Parathyroid adenoma (tissue), 2 donors: Measurements from ENCODE around the gene OR56B1.
"Not testable (repeated sequence)": the region's sequence is repeated elsewhere in the genome, so short reads cannot be mapped to it uniquely, and the experiment has no call there.

Experiments
- H2AFZ ChIP-seq: fragments of 300-600 bp; sonication (generic); one replicate; pipeline ENCODE4 v1.7.0; 2017; ENCODE audit warnings: antibody characterized with exemption, mild to moderate bottlenecking
- H3K27ac ChIP-seq: fragments of 300-600 bp; sonication (generic); one replicate; pipeline ENCODE4 v1.7.0; 2017
- H3K27me3 ChIP-seq: fragments of 300-600 bp; sonication (generic); one replicate; pipeline ENCODE4 v1.7.0; 2017; ENCODE audit warnings: low read length; ENCODE audit not compliant: control insufficient read depth, insufficient read depth
- H3K36me3 ChIP-seq: fragments of 300-600 bp; sonication (generic); one replicate; pipeline ENCODE4 v1.7.0; 2017; ENCODE audit warnings: low read length; ENCODE audit not compliant: control insufficient read depth, insufficient read depth
- H3K4me1 ChIP-seq: fragments of 300-600 bp; sonication (generic); one replicate; pipeline ENCODE4 v1.7.0; 2017; ENCODE audit warnings: control low read depth
- H3K4me2 ChIP-seq: fragments of 300-600 bp; sonication (generic); one replicate; pipeline ENCODE4 v1.7.0; 2017; ENCODE audit warnings: low read length
- H3K4me3 ChIP-seq: fragments of 300-600 bp; sonication (generic); one replicate; pipeline ENCODE4 v1.7.0; 2017; ENCODE audit warnings: low read depth, low read length
- H3K79me2 ChIP-seq: fragments of 300-600 bp; sonication (generic); one replicate; pipeline ENCODE4 v1.7.0; 2017; ENCODE audit warnings: control low read depth
- H3K9ac ChIP-seq: fragments of 300-600 bp; sonication (generic); one replicate; pipeline ENCODE4 v1.7.0; 2017; ENCODE audit warnings: mild to moderate bottlenecking
- H3K9me3 ChIP-seq: fragments of 300-600 bp; sonication (generic); one replicate; pipeline ENCODE4 v1.7.0; 2017; ENCODE audit warnings: low read length; ENCODE audit not compliant: control insufficient read depth
- TF ChIP-seq, protein P1 (sequence below): fragments of 300-600 bp; sonication (generic); IDR thresholded peaks from one replicate; pipeline ENCODE4 v1.7.0; 2017; ENCODE audit warnings: antibody characterized with exemption, mild to moderate bottlenecking
- donor health status: primary hyperparathyroidism.

Gene OR56B1

DNA sequence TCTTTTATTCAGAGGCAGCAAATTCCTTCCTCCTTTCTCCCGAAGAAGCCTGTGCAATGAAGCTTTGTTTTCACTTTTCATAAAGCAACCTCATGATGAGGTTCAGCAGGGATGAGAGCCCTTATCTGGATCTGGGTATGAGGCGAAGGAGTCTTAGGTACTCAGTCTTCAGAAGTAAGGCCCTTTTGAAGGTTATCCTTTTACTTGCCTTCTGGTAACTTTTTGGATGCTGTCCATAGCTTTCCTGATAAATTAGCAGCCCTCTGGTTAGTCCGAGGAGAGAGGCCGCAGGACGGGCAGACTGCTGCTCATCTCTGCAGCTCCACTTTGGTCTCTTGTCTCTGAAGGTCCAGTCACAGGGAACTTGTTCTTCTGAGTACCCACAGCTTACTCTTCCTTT lies 45.5 kb upstream of the OR56B1 start:
- no peaks in the 10 kb centered on the region for H3K36me3 ChIP-seq
- no peak overlapping the region for H2AFZ ChIP-seq
- TF ChIP-seq, protein P1, sequence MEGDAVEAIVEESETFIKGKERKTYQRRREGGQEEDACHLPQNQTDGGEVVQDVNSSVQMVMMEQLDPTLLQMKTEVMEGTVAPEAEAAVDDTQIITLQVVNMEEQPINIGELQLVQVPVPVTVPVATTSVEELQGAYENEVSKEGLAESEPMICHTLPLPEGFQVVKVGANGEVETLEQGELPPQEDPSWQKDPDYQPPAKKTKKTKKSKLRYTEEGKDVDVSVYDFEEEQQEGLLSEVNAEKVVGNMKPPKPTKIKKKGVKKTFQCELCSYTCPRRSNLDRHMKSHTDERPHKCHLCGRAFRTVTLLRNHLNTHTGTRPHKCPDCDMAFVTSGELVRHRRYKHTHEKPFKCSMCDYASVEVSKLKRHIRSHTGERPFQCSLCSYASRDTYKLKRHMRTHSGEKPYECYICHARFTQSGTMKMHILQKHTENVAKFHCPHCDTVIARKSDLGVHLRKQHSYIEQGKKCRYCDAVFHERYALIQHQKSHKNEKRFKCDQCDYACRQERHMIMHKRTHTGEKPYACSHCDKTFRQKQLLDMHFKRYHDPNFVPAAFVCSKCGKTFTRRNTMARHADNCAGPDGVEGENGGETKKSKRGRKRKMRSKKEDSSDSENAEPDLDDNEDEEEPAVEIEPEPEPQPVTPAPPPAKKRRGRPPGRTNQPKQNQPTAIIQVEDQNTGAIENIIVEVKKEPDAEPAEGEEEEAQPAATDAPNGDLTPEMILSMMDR, result no peak
- H3K4me2 ChIP-seq, result no peak overlapping the region
- no peaks in the 10 kb centered on the region for H3K27me3 ChIP-seq
- H3K27ac ChIP-seq, result peak overlapping the region; percentile 68
- H3K4me3 ChIP-seq, result peak overlapping the region; percentile 47
- no peak overlapping the region for H3K9ac ChIP-seq
- no peaks in the 10 kb centered on the region for H3K79me2 ChIP-seq
- H3K4me1 ChIP-seq, result no peaks in the 10 kb centered on the region
- H3K9me3 ChIP-seq, result no peaks in the 10 kb centered on the region

DNA sequence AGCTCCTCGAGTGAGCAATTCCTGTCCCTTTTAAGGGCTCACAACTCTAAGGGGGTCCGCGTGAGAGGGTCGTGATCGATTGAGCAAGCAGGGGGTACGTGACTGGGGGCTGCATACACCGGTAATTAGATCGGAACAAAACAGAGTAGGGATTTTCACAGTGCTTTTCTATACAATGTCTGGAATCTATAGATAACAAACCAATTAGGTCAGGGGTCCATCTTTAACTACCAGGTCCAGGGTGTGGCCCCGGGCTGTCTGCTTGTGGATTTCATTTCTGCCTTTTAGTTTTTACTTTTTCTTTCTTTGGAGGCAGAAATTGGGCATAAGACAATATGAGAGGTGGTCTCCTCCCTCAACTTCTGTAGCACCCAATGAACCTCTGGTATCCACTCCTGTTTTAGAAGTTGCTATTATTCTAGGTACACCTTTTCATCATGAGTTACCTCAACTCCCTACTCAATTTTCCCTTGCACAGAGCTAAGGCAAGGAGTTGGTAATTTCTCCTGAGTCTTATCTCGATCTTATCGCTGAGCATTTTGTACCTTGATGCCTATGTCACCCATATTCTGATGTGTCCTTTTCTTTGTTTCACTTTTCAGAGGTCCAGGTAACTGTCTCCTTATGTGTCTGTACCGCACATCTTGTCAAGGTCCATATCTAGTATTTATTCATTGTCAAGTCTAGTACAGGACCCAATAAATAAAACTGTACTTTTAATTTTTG lies 44.8 kb upstream of the OR56B1 start:
- H2AFZ ChIP-seq, H3K4me1 ChIP-seq, H3K9me3 ChIP-seq, H3K79me2 ChIP-seq, H3K4me2 ChIP-seq, H3K27ac ChIP-seq, H3K36me3 ChIP-seq, H3K4me3 ChIP-seq, H3K27me3 ChIP-seq, H3K9ac ChIP-seq: not testable (repeated sequence)

DNA sequence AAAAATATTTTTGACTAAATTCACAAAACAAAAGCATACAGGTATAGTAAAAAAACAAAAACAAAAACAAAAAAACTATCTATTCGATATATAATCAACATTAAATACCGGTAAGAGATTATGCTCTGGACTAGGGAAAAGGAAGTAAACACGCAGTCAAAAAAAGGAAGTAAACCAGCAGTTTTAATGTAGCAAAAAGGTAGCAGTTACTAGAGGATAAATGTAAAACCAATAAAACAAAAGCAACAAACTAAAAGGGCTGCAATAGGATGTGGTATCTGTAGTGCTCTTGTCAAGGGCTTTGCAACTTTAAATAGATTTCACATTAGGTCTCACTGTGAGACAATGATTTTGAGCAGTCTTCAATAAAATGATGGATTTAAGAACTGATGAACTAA lies 44.3 kb upstream of the OR56B1 start:
- no peak overlapping the region for H3K4me2 ChIP-seq
- no peaks in the 10 kb centered on the region for H3K36me3 ChIP-seq
- no peaks in the 10 kb centered on the region for H3K27me3 ChIP-seq
- TF ChIP-seq, protein P1, result no peak
- H3K9me3 ChIP-seq, result no peaks in the 10 kb centered on the region
- no peaks in the 10 kb centered on the region for H3K4me1 ChIP-seq
- no peak overlapping the region for H3K4me3 ChIP-seq
- no peak overlapping the region for H2AFZ ChIP-seq
- no peaks in the 10 kb centered on the region for H3K79me2 ChIP-seq
- H3K27ac ChIP-seq, result no peak overlapping the region
- no peak overlapping the region for H3K9ac ChIP-seq

DNA sequence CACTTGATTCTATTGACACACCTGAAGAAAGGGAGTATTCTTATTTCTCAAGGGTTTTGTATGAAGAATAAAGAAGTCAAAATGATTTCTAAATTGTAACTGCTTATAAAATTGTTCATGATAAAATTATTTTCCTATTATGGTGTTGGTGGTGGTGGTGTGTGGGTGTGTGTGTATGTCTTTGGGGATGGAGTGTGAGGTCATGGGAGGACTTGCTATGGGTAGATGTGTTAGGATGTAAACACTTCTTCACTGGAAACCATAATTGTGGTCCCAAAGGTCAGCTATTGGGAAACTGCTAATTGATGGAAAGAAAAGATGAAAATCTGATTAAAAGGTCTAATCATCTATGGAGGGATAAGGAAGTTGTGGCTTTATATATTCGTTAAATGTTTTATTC lies 41.6 kb upstream of the OR56B1 start:
- no peaks in the 10 kb centered on the region for H3K9me3 ChIP-seq
- H3K79me2 ChIP-seq, result no peaks in the 10 kb centered on the region
- H3K27me3 ChIP-seq, result no peaks in the 10 kb centered on the region
- H3K9ac ChIP-seq, result no peak overlapping the region
- no peak overlapping the region for H2AFZ ChIP-seq
- no peaks in the 10 kb centered on the region for H3K4me1 ChIP-seq
- H3K36me3 ChIP-seq, result no peaks in the 10 kb centered on the region
- H3K4me2 ChIP-seq, result no peak overlapping the region
- H3K4me3 ChIP-seq, result no peak overlapping the region
- no peak overlapping the region for H3K27ac ChIP-seq
- TF ChIP-seq, protein P1, result no peak

DNA sequence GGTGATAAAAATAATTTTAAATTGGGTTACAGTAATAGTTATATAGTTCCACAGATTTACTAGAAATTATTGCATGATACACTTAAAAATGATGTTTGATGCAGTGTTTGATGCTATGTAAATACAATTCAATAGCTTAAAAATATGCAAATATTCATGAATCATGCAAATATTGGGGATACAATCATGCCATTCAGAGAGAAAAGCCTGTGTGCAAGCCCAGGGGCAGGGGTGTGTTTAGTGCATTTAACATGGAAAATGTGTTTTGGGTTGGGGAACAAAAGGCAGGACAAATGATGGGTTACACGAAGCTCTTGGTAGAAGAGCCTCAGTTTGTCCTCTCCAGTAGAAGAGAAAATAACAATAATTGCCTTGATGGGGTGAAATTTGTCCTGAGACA lies 40.7 kb upstream of the OR56B1 start:
- H3K4me1 ChIP-seq, result no peaks in the 10 kb centered on the region
- no peak overlapping the region for H3K4me2 ChIP-seq
- H3K4me3 ChIP-seq, result no peak overlapping the region
- TF ChIP-seq, protein P1, result no peak
- H3K9me3 ChIP-seq, result no peaks in the 10 kb centered on the region
- H2AFZ ChIP-seq, result no peak overlapping the region
- no peak overlapping the region for H3K27ac ChIP-seq
- H3K36me3 ChIP-seq, result no peaks in the 10 kb centered on the region
- H3K79me2 ChIP-seq, result no peaks in the 10 kb centered on the region
- H3K9ac ChIP-seq, result no peak overlapping the region
- no peaks in the 10 kb centered on the region for H3K27me3 ChIP-seq
